Measurements from ENCODE around the gene ALX3.

The ALX3 gene

GRCh38 chr1:110057963-110058518 is 12.4 kb downstream of the ALX3 start:
- TF ChIP-seq JUND (IDR thresholded peaks at IDR 0.05; ENCODE audit: low read depth) = no peak
- in situ Hi-C loops (cut with HindIII; ENCODE audit: low pct_unique_long_range_greater_than_20kb, low sequenced_read_pairs) = no loop called here
- DNase-seq (ENCODE audit: low read depth in 1 of 2, low spot score in 1 of 2) = no peak

GRCh38 chr1:110056776-110057175 is 13.7 kb downstream of the ALX3 start:
- no peak for DNase-seq (ENCODE audit: low read depth in 1 of 2, low spot score in 1 of 2)
- in situ Hi-C loops (cut with HindIII; ENCODE audit: low pct_unique_long_range_greater_than_20kb, low sequenced_read_pairs) = no loop called here
- TF ChIP-seq JUND (IDR thresholded peaks at IDR 0.05; ENCODE audit: low read depth) = no peak

DNA sequence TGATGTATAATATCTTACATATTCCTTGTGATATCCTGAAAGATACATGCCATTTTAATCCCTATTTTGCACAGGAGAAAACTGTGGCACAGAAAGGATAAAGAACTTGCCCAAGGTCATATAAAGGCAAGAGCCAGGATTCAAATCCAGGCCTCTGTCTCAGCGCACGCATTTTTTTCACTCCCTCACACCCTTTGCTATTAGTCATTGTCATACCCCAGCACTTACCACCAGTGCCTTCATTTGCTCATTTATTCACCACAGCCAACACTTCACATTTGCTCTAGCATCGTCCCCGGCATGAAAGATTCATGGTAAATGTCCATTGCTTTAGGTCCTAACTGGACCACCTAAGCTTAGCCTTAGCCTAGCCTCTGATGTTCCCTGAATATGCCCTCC is 14.2 kb downstream of the ALX3 start:
- DNase-seq (ENCODE audit: low read depth in 1 of 2, low spot score in 1 of 2) = no peak
- in situ Hi-C loops (cut with HindIII; ENCODE audit: low pct_unique_long_range_greater_than_20kb, low sequenced_read_pairs) = no loop called here
- TF ChIP-seq JUND (IDR thresholded peaks at IDR 0.05; ENCODE audit: low read depth) = no peak

GRCh38 chr1:110055493-110056284 is 14.8 kb downstream of the ALX3 start:
- in situ Hi-C loops (cut with HindIII; ENCODE audit: low pct_unique_long_range_greater_than_20kb, low sequenced_read_pairs) = no loop called here
- TF ChIP-seq JUND (IDR thresholded peaks at IDR 0.05; ENCODE audit: low read depth) = no peak
- DNase-seq (ENCODE audit: low read depth in 1 of 2, low spot score in 1 of 2) = no peak

DNA sequence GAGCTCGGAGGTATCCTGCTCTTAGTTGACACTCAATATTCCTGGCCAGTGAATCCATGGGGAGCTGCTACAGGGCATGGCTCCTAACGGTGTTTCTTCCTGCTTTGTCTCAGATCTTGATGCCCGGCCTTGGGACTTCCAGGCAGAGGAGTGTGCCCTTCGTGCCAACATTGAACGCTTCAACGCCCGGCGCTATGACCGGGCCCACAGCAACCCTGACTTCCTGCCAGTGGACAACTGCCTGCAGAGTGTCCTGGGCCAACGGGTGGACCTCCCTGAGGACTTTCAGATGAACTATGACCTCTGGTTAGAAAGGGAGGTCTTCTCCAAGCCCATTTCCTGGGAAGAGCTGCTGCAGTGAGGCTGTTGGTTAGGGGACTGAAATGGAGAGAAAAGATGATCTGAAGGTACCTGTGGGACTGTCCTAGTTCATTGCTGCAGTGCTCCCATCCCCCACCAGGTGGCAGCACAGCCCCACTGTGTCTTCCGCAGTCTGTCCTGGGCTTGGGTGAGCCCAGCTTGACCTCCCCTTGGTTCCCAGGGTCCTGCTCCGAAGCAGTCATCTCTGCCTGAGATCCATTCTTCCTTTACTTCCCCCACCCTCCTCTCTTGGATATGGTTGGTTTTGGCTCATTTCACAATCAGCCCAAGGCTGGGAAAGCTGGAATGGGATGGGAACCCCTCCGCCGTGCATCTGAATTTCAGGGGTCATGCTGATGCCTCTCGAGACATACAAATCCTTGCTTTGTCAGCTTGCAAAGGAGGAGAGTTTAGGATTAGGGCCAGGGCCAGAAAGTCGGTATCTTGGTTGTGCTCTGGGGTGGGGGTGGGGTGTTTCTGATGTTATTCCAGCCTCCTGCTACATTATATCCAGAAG is 16.7 kb downstream of the ALX3 start:
- peak in 1 of 2 experiments; percentile 48 for DNase-seq (ENCODE audit: low read depth in 1 of 2, low spot score in 1 of 2)
- no peak for TF ChIP-seq JUND (IDR thresholded peaks at IDR 0.05; ENCODE audit: low read depth)
- in situ Hi-C loops (cut with HindIII; ENCODE audit: low pct_unique_long_range_greater_than_20kb, low sequenced_read_pairs) = no loop called here

DNA sequence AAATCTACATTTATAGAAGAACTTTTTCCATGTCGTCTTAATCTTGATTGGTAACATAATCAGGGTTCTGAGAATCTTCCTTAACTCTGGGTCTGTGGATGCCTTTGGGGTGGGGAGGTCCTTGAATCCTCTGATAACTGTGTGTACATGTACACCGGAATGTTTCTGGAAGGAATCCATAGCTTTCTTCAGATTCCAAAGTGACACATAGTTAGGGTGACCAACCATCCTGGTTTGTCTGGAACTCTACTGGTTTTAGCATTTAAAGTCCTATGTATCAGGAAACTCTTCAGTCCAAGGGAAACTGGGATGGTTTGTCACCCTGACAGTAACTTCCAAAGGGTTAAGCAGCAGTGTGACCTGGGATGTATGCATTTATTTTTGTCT is 19.2 kb downstream of the ALX3 start:
- DNase-seq (ENCODE audit: low read depth in 1 of 2, low spot score in 1 of 2) = no peak
- in situ Hi-C loops (cut with HindIII; ENCODE audit: low pct_unique_long_range_greater_than_20kb, low sequenced_read_pairs) = no loop called here
- TF ChIP-seq JUND (IDR thresholded peaks at IDR 0.05; ENCODE audit: low read depth) = no peak

- in situ Hi-C loops (cut with HindIII; ENCODE audit: low pct_unique_long_range_greater_than_20kb, low sequenced_read_pairs) = no loop called here
- no peak for DNase-seq (ENCODE audit: low read depth in 1 of 2, low spot score in 1 of 2)
- no peak for TF ChIP-seq JUND (IDR thresholded peaks at IDR 0.05; ENCODE audit: low read depth)
These were observed 19.7 kb downstream of the ALX3 start for GRCh38 chr1:110050602-110051261.

DNA sequence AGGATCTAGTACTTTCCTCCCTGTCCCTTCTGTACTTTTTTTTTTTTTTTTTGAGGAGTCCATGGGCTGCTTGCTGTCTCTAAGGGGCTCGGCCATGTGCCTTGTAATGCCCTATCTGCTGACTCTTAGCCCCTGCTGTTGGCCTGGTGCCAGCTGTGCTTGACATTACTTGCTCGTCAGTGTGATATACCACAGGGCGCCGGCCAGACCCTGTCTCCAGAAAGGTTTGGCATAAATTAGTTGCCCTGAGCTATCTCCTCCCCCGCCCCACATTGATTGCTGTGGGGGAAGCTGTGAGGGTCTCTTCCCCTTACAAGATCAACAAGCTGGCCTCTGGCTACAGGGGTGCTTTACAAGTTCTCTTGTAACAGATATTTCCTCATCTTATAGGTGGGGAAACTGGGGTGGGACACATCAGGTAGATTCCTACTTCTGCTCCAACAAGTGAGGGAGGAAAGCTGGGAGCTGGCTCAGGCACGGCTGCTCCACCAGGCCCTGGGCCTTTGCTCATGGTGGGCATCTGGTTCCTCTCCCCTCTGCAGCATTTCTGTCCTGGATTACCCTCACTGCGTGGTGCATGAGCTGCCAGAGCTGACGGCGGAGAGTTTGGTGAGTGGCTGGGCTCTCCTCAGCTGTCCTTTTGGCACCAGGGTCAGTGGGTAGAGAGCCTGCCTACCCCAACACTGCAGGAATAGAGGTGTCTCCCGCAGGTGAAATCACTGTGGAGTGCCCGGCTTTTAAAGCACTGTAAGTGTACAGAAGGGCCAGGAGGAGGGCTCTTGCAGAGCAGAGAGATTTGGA is 20.5 kb downstream of the ALX3 start:
- in situ Hi-C loops (cut with HindIII; ENCODE audit: low pct_unique_long_range_greater_than_20kb, low sequenced_read_pairs) = no loop called here
- TF ChIP-seq JUND (IDR thresholded peaks at IDR 0.05; ENCODE audit: low read depth) = no peak
- no peak for DNase-seq (ENCODE audit: low read depth in 1 of 2, low spot score in 1 of 2)

GRCh38 chr1:110048923-110049601 is 21.4 kb downstream of the ALX3 start:
- TF ChIP-seq JUND (IDR thresholded peaks at IDR 0.05; ENCODE audit: low read depth) = no peak
- in situ Hi-C loops (cut with HindIII; ENCODE audit: low pct_unique_long_range_greater_than_20kb, low sequenced_read_pairs) = no loop called here
- no peak for DNase-seq (ENCODE audit: low read depth in 1 of 2, low spot score in 1 of 2)

DNA sequence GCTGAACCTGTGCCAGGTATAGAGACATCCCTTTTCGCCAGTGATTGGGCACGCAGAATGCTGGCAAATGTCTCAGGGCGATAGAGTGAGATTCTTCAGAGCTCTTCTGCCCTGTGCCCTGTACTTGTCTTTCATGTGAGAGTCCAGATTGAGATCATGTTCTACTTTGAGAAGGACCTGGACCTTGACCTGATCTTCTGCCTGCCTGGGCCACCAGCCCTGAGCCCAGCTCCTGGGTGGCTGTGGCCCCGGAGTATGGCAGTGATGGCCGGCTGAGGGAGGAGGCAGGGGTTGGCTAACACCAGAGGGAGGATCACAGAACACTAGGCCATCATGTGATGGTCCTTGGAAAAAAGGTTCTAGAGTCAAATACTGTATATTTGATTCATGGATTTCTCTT is 22.2 kb downstream of the ALX3 start:
- in situ Hi-C loops (cut with HindIII; ENCODE audit: low pct_unique_long_range_greater_than_20kb, low sequenced_read_pairs) = no loop called here
- no peak for DNase-seq (ENCODE audit: low read depth in 1 of 2, low spot score in 1 of 2)
- no peak for TF ChIP-seq JUND (IDR thresholded peaks at IDR 0.05; ENCODE audit: low read depth)

DNA sequence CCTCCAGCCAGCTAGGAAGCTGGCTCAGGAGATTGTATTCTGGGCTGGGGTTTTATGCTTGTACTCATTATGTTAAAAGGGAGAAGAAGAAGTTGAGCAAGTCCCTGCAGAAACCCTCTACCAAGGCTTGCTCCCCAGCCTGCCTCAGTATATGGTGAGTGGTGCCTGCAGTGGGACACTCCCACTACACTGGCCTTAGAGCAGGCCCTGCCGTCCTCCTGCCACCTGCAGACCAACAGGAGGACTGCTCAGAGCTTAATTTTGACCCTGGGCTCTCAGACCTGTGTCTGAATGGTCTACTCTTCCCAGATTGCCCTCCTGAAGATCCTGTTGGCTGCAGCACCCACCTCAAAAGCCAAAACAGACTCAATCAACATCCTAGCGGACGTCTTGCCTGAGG is 23.0 kb downstream of the ALX3 start:
- DNase-seq (ENCODE audit: low read depth in 1 of 2, low spot score in 1 of 2) = peak in 1 of 2 experiments; percentile 13
- TF ChIP-seq JUND (IDR thresholded peaks at IDR 0.05; ENCODE audit: low read depth) = no peak
- in situ Hi-C loops (cut with HindIII; ENCODE audit: low pct_unique_long_range_greater_than_20kb, low sequenced_read_pairs) = no loop called here
